ENCODE data around the gene TBK1. TPM values are rescaled to one million over a fixed set of nuclear protein-coding genes. Genes with fewer than 3 reads are reported as not detected.

TBK1 gene
- total RNA-seq, 1 experiment from 2014 or later, result 15.9 TPM

- Mint-ChIP-seq H3K4me3 (no peak overlapping the region), H3K4me1 (no peaks in the 10 kb centered on the region), H3K9me3 (no peaks in the 10 kb centered on the region), H3K27ac (no peak overlapping the region), H3K27me3 (ENCODE audit: low read depth) (no peaks in the 10 kb centered on the region), H3K36me3 (peaks cover 71% of the 10 kb centered on the region)
- CTCF ChIA-PET, result no interaction called here
- ATAC-seq (no peak), DNase-seq (ENCODE audit: low spot score) (no peak)
- POLR2A ChIA-PET, result no interaction called here
- no peak for TF ChIP-seq ATF3 (CRISPR knock-in tag; conservative IDR thresholded peaks at IDR 0.05)
- no peak for TF ChIP-seq JUN (CRISPR knock-in tag; IDR thresholded peaks at IDR 0.05)
- no peak for TF ChIP-seq FOXK1 (CRISPR knock-in tag; IDR thresholded peaks at IDR 0.05)
Measured at GRCh38 chr12:64413884-64414283, 38.0 kb upstream of the TBK1 start.

- DNase-seq (ENCODE audit: low spot score) (no peak), ATAC-seq (no peak)
- no peak overlapping the region for H3K27ac Mint-ChIP-seq
- no peak overlapping the region for H3K4me3 Mint-ChIP-seq
- ChIA-PET CTCF (no interaction called here), POLR2A (no interaction called here)
- H3K4me1 Mint-ChIP-seq, result no peaks in the 10 kb centered on the region
- TF ChIP-seq AFF4 (CRISPR knock-in tag; IDR thresholded peaks at IDR 0.05; ENCODE audit: borderline replicate concordance) (no peak), JUN (CRISPR knock-in tag; IDR thresholded peaks at IDR 0.05) (no peak), PRDM15 (CRISPR knock-in tag; IDR thresholded peaks at IDR 0.05) (no peak), RELA (CRISPR knock-in tag; IDR thresholded peaks at IDR 0.05; ENCODE audit: borderline replicate concordance) (no peak)
- peaks cover 79% of the 10 kb centered on the region for H3K36me3 Mint-ChIP-seq
- H3K27me3 Mint-ChIP-seq (ENCODE audit: low read depth), result no peaks in the 10 kb centered on the region
- no peaks in the 10 kb centered on the region for H3K9me3 Mint-ChIP-seq
Measured at GRCh38 chr12:64418209-64418608, 33.7 kb upstream of the TBK1 start.

- ATAC-seq, result no peak
- Mint-ChIP-seq H3K4me1 (no peaks in the 10 kb centered on the region), H3K27ac (no peak overlapping the region), H3K9me3 (no peaks in the 10 kb centered on the region), H3K27me3 (ENCODE audit: low read depth) (no peaks in the 10 kb centered on the region), H3K4me3 (no peak overlapping the region), H3K36me3 (peaks cover 79% of the 10 kb centered on the region)
- no peak for DNase-seq (ENCODE audit: low spot score)
- POLR2A ChIA-PET, result no interaction called here
- CTCF ChIA-PET, result no interaction called here
- TF ChIP-seq JAZF1 (CRISPR knock-in tag; IDR thresholded peaks at IDR 0.05), result no peak
- no peak for TF ChIP-seq ZNF396 (CRISPR knock-in tag; IDR thresholded peaks at IDR 0.05; ENCODE audit: borderline replicate concordance)
- no peak for TF ChIP-seq TP53 (CRISPR knock-in tag; IDR thresholded peaks at IDR 0.05)
- no peak for TF ChIP-seq NFYB (CRISPR knock-in tag; conservative IDR thresholded peaks at IDR 0.05; ENCODE audit: low read depth)
- no peak for TF ChIP-seq NR2C2 (CRISPR knock-in tag; IDR thresholded peaks at IDR 0.05)
- TF ChIP-seq ATF1 (CRISPR knock-in tag; IDR thresholded peaks at IDR 0.05), result no peak
- TF ChIP-seq HMGA2 (CRISPR knock-in tag; IDR thresholded peaks at IDR 0.05), result no peak
- no peak for TF ChIP-seq ZNF671 (CRISPR knock-in tag; IDR thresholded peaks at IDR 0.05)
- no peak for TF ChIP-seq AFF4 (CRISPR knock-in tag; IDR thresholded peaks at IDR 0.05; ENCODE audit: borderline replicate concordance)
- TF ChIP-seq NFATC4 (CRISPR knock-in tag; IDR thresholded peaks at IDR 0.05), result no peak
- TF ChIP-seq HMGXB4 (CRISPR knock-in tag; IDR thresholded peaks at IDR 0.05), result no peak
- no peak for TF ChIP-seq IRF1 (CRISPR knock-in tag; IDR thresholded peaks at IDR 0.05)
- no peak for TF ChIP-seq ETV6 (CRISPR knock-in tag; IDR thresholded peaks at IDR 0.05)
- no peak for TF ChIP-seq SOX15 (CRISPR knock-in tag; IDR thresholded peaks at IDR 0.05)
Measured at GRCh38 chr12:64419696-64420095, 32.2 kb upstream of the TBK1 start.
